ENCODE measurements around the gene SIAH3. TPM values are rescaled to one million over a fixed set of nuclear protein-coding genes. Genes with fewer than 3 reads are reported as not detected.

SIAH3 gene
- total RNA-seq, 1 experiment from 2014 or later: not detected

- no peak for TF ChIP-seq EZH2phosphoT487 (IDR thresholded peaks at IDR 0.05; ENCODE audit: borderline replicate concordance, low read length)
- TF ChIP-seq EZH2 (IDR thresholded peaks at IDR 0.05; ENCODE audit: low read length, unreplicated experiment): no peak
- TF ChIP-seq CTCF (conservative IDR thresholded peaks at IDR 0.05; ENCODE audit: low read depth, low read length): no peak
- Histone ChIP-seq H3K27ac (ENCODE audit: low read length) (no peak overlapping the region), H3K36me3 (ENCODE audit: low read depth, low read length) (no peaks in the 10 kb centered on the region), H3K9ac (ENCODE audit: low read length) (no peak overlapping the region), H2AFZ (ENCODE audit: low read length) (no peak overlapping the region), H3F3A (ENCODE audit: low read length, unreplicated experiment) (no peaks in the 10 kb centered on the region), H3K4me1 (ENCODE audit: insufficient read depth, low read length) (no peaks in the 10 kb centered on the region), H3K9me3 (ENCODE audit: low read length) (no peaks in the 10 kb centered on the region), H3K27me3 (ENCODE audit: low read length) (no peaks in the 10 kb centered on the region), H4K20me1 (ENCODE audit: low read length) (no peaks in the 10 kb centered on the region), H3K79me2 (ENCODE audit: low read length) (no peaks in the 10 kb centered on the region), H3K4me2 (ENCODE audit: low read length) (no peak overlapping the region), H3K4me3 (ENCODE audit: low read length) (no peak overlapping the region), H3K9me2 (replicated peaks; ENCODE audit: low read length) (no peaks in the 10 kb centered on the region)
- BruUV-seq (replicated peaks): no TSS peak
- POLR2A ChIA-PET (ENCODE audit: unreplicated experiment): no interaction called here
- DNase-seq: no peak
- CTCF ChIA-PET: no interaction called here
- ATAC-seq: no peak
- intact Hi-C loops (cut with micrococcal nuclease): no loop called here
Measured at GRCh38 chr13:45882626-45883025, 31.1 kb upstream of the SIAH3 start.

- Histone ChIP-seq H3K9ac (ENCODE audit: low read length) (no peak overlapping the region), H3K9me3 (ENCODE audit: low read length) (no peaks in the 10 kb centered on the region), H3K79me2 (ENCODE audit: low read length) (no peaks in the 10 kb centered on the region), H3K27me3 (ENCODE audit: low read length) (no peaks in the 10 kb centered on the region), H3K4me1 (ENCODE audit: insufficient read depth, low read length) (0 out of 2 replicates have a peak, but pooled peaks cover 2% of the 10 kb centered on the region), H3F3A (ENCODE audit: low read length, unreplicated experiment) (no peaks in the 10 kb centered on the region), H4K20me1 (ENCODE audit: low read length) (no peaks in the 10 kb centered on the region), H3K4me2 (ENCODE audit: low read length) (no peak overlapping the region), H2AFZ (ENCODE audit: low read length) (no peak overlapping the region), H3K9me2 (replicated peaks; ENCODE audit: low read length) (no peaks in the 10 kb centered on the region), H3K36me3 (ENCODE audit: low read depth, low read length) (no peaks in the 10 kb centered on the region), H3K27ac (ENCODE audit: low read length) (no peak overlapping the region), H3K4me3 (ENCODE audit: low read length) (no peak overlapping the region)
- TF ChIP-seq EZH2 (IDR thresholded peaks at IDR 0.05; ENCODE audit: low read length, unreplicated experiment): no peak
- TF ChIP-seq CTCF (conservative IDR thresholded peaks at IDR 0.05; ENCODE audit: low read depth, low read length): no peak
- no peak for TF ChIP-seq EZH2phosphoT487 (IDR thresholded peaks at IDR 0.05; ENCODE audit: borderline replicate concordance, low read length)
- DNase-seq (no peak), ATAC-seq (no peak)
- no TSS peak for BruUV-seq (replicated peaks)
- intact Hi-C loops (cut with micrococcal nuclease): no loop called here
- ChIA-PET POLR2A (ENCODE audit: unreplicated experiment) (no interaction called here), CTCF (no interaction called here)
Measured at GRCh38 chr13:45881353-45881752, 29.8 kb upstream of the SIAH3 start.

- no peak overlapping the region for H3K4me3 ChIP-seq (ENCODE audit: low read length)
- ATAC-seq (no peak), DNase-seq (no peak)
- H3K27me3 ChIP-seq (ENCODE audit: low read length): no peaks in the 10 kb centered on the region
- no peaks in the 10 kb centered on the region for H3K9me3 ChIP-seq (ENCODE audit: low read length)
- 0 out of 2 replicates have a peak, but pooled peaks cover 3% of the 10 kb centered on the region for H3K4me1 ChIP-seq (ENCODE audit: insufficient read depth, low read length)
- H4K20me1 ChIP-seq (ENCODE audit: low read length): no peaks in the 10 kb centered on the region
- no peaks in the 10 kb centered on the region for H3K36me3 ChIP-seq (ENCODE audit: low read depth, low read length)
- ChIA-PET POLR2A (ENCODE audit: unreplicated experiment) (no interaction called here), CTCF (interaction anchor here (0.7 to 1.0 kb wide), 2 partner anchors 73 to 255 kb away, joined by 4 to 10 read pairs; no protein-coding TSS in a partner anchor)
- TF ChIP-seq CTCF (conservative IDR thresholded peaks at IDR 0.05; ENCODE audit: low read depth, low read length): no peak
- no peak for TF ChIP-seq EZH2 (IDR thresholded peaks at IDR 0.05; ENCODE audit: low read length, unreplicated experiment)
- no peak for TF ChIP-seq EZH2phosphoT487 (IDR thresholded peaks at IDR 0.05; ENCODE audit: borderline replicate concordance, low read length)
- H3K4me2 ChIP-seq (ENCODE audit: low read length): no peak overlapping the region
- no peak overlapping the region for H3K9ac ChIP-seq (ENCODE audit: low read length)
- intact Hi-C loops (cut with micrococcal nuclease): loop anchor here (1.0 kb wide), 1 partner anchor 73 kb away; no protein-coding TSS in a partner anchor
- no peak overlapping the region for H3K27ac ChIP-seq (ENCODE audit: low read length)
- H2AFZ ChIP-seq (ENCODE audit: low read length): no peak overlapping the region
- H3F3A ChIP-seq (ENCODE audit: low read length, unreplicated experiment): no peaks in the 10 kb centered on the region
- BruUV-seq (replicated peaks): no TSS peak
- no peaks in the 10 kb centered on the region for H3K79me2 ChIP-seq (ENCODE audit: low read length)
- no peaks in the 10 kb centered on the region for H3K9me2 ChIP-seq (replicated peaks; ENCODE audit: low read length)
Measured at GRCh38 chr13:45880242-45880641, 28.7 kb upstream of the SIAH3 start.

All from PC-3 (cell line).